ENCODE data around the gene TSPAN1. TPM values are rescaled to one million over a fixed set of nuclear protein-coding genes. Genes with fewer than 3 reads are reported as not detected.

TSPAN1 gene
- polyA plus RNA-seq, 1 of the 3 experiments (the other 2 are of a cell fraction) = 12.2 TPM

- TF ChIP-seq NRF1 (IDR thresholded peaks at IDR 0.05; ENCODE audit: low read depth, low read length) (no peak), JUND (IDR thresholded peaks at IDR 0.05) (no peak), REST (IDR thresholded peaks at IDR 0.05; ENCODE audit: low read depth, low read length) (no peak), EP300 (IDR thresholded peaks at IDR 0.05; ENCODE audit: borderline replicate concordance in 1 of 2, low read depth in 1 of 2, low read length in 1 of 2) (no peak), RXRA (IDR thresholded peaks at IDR 0.05; ENCODE audit: borderline replicate concordance, low read depth) (no peak), FOSL2 (IDR thresholded peaks at IDR 0.05; ENCODE audit: borderline replicate concordance, low read depth) (no peak), RCOR1 (IDR thresholded peaks at IDR 0.05; ENCODE audit: low read length) (no peak), RFX5 (IDR thresholded peaks at IDR 0.05; ENCODE audit: low read length) (no peak), MXI1 (IDR thresholded peaks at IDR 0.05; ENCODE audit: low read depth, low read length) (no peak), CHD2 (IDR thresholded peaks at IDR 0.05; ENCODE audit: low read length, partially characterized antibody) (no peak)
- Histone ChIP-seq H3K36me3 (replicated peaks in 1 of 2; ENCODE audit: control insufficient read depth in 1 of 2, insufficient read depth in 2 of 2, low read length in 1 of 2) (no peaks in the 10 kb centered on the region), H2AFZ (ENCODE audit: low read depth) (no peak overlapping the region), H3K27me3 (ENCODE audit: insufficient read depth) (no peaks in the 10 kb centered on the region), H4K20me1 (ENCODE audit: insufficient read depth) (no peaks in the 10 kb centered on the region), H3K9me2 (no peaks in the 10 kb centered on the region), H3K9me3 (no peaks in the 10 kb centered on the region), H3F3A (replicated peaks; ENCODE audit: insufficient read depth) (no peaks in the 10 kb centered on the region), H3K4me3 (ENCODE audit: low read depth in 2 of 2, low read length in 1 of 2) (no peak overlapping the region), H3K4me1 (ENCODE audit: control insufficient read depth in 1 of 2, insufficient read depth in 2 of 2, low read depth in 1 of 2, low read length in 1 of 2) (peaks cover 4 to 13% of the 10 kb centered on the region in 2 experiments; a peak in 1 of 4 replicates), H3K9ac (no peak overlapping the region), H3K27ac (ENCODE audit: low read depth in 2 of 2, low read length in 1 of 2) (no peak overlapping the region), H3K79me2 (ENCODE audit: insufficient read depth) (no peaks in the 10 kb centered on the region), H3K4me2 (no peak overlapping the region)
- ChIA-PET CTCF (interaction anchor here (1.5 to 6.8 kb wide), 2 partner anchors 15 to 17 kb away, joined by 3 to 29 read pairs; no protein-coding TSS in a partner anchor), POLR2A (no interaction called here)
- WGBS (ENCODE audit: low lambda C conversion rate) = 89% methylated on average over 2 of the region's 2 CpGs
- no peak for DNase-seq
Observed at GRCh38 chr1:46206399-46206798, 31.5 kb downstream of the TSPAN1 start.

- no peak overlapping the region for H3K9ac ChIP-seq
- H3K36me3 ChIP-seq (replicated peaks in 1 of 2; ENCODE audit: control insufficient read depth in 1 of 2, insufficient read depth in 2 of 2, low read length in 1 of 2) = no peaks in the 10 kb centered on the region
- POLR2A ChIA-PET = no interaction called here
- H3K79me2 ChIP-seq (ENCODE audit: insufficient read depth) = no peaks in the 10 kb centered on the region
- no peaks in the 10 kb centered on the region for H3K27me3 ChIP-seq (ENCODE audit: insufficient read depth)
- no peaks in the 10 kb centered on the region for H4K20me1 ChIP-seq (ENCODE audit: insufficient read depth)
- H3K9me3 ChIP-seq = no peaks in the 10 kb centered on the region
- no peak overlapping the region for H3K4me3 ChIP-seq (ENCODE audit: low read depth in 2 of 2, low read length in 1 of 2)
- no peak overlapping the region for H2AFZ ChIP-seq (ENCODE audit: low read depth)
- H3K4me2 ChIP-seq = no peak overlapping the region
- no peaks in the 10 kb centered on the region for H3F3A ChIP-seq (replicated peaks; ENCODE audit: insufficient read depth)
- H3K9me2 ChIP-seq = no peaks in the 10 kb centered on the region
- CTCF ChIA-PET = interaction anchor here (1.0 to 2.0 kb wide), 2 partner anchors 13 to 34 kb away, joined by 3 to 10 read pairs; no protein-coding TSS in a partner anchor
- TF ChIP-seq PBX3 (IDR thresholded peaks at IDR 0.05) (no peak), CHD2 (IDR thresholded peaks at IDR 0.05; ENCODE audit: low read length, partially characterized antibody) (no peak), YY1 (IDR thresholded peaks at IDR 0.05; ENCODE audit: low read depth) (no peak)
- DNase-seq = no peak
- peaks cover 0 to 3% of the 10 kb centered on the region in 2 experiments; a peak in 1 of 4 replicates for H3K4me1 ChIP-seq (ENCODE audit: control insufficient read depth in 1 of 2, insufficient read depth in 2 of 2, low read depth in 1 of 2, low read length in 1 of 2)
- 91% methylated on average over 3 of the region's 3 CpGs for WGBS (ENCODE audit: low lambda C conversion rate)
- H3K27ac ChIP-seq (ENCODE audit: low read depth in 2 of 2, low read length in 1 of 2) = no peak overlapping the region
Observed at GRCh38 chr1:46210561-46210960, 35.7 kb downstream of the TSPAN1 start.
